Measurements from ENCODE around the gene MFAP4. TPM values are rescaled to one million over a fixed set of nuclear protein-coding genes. Genes with fewer than 3 reads are reported as not detected.
A peak's percentile ranks its signal among the peaks of the same experiment; 100 is the strongest.

The MFAP4 gene
- total and polyA plus RNA-seq, 9 of the 15 experiments (the other 6 are each of a cell fraction or from before 2014, with no cell fraction given) = 0.07 to 0.24 TPM; not detected in 7

DNA sequence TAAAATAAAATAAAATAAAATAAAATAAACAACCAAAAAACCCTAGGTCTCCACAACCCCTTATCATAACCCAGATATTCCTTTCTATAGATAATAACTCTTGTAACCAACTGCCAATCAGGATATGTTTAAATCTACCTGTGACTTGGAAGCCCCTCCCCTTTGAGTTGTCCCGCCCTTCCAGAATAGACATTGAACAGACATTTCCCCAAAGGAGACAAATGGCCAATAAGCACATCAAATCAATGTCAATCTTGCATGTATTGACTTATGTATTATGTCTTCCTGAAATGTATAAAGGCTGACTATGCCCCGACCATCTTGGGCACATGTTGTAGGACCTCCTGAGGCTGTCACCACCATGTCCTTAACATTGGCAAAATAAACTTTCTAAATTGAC lies 10.2 kb downstream of the MFAP4 start (continued):
- TF ChIP-seq, protein P1, sequence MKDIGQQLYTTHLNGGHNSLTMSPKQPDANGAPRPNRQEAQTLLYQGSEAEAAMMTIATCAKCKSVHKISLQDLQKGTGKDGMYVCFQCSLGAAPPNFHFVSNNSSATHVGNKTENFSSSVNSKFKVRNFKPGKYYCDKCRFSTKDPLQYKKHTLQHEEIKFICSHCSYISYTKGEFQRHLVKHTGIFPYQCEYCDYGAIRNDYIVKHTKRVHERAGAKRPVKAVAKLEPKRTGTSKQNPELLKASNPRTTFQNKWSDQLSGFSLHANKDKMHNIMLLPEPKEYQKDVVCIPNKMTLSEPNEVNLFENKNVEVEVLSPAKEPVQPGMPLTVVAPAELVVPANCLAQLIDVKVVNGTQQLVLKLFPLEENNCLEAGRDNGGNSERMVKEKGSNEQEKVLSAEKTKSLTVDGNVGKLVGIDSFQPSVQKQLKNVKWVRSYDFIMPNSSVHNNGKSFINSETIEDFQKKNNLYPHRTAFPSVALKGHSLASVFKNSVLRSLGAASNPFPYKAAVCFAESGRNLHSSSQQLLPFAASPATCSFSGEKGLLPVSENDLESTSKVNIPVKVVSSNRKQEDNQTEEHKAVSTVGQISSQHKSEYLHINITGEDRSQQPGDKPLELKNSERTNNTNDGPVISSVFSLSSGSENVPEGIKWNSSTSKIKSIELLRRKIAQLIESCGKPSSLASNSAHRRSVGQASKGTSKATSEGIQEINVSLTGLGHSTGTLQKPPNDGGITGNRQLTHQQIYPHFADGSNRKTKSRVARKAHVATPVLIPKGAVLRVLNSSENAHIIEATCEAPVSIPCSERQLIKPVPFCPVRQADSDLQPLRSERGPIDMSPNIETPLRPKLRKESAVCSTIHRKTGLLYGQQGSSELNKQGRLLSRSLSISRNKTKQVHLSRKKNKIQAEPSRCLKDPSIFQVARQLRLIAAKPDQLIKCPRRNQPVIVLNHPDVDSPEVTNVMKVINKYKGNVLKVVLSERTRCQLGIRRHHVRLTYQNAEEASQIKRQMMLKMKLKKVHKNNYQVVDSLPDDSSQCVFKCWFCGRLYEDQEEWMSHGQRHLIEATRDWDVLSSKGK (CRISPR knock-in tag; IDR thresholded peaks at IDR 0.05) = no peak
- TF ChIP-seq TAF15 (IDR thresholded peaks at IDR 0.05; ENCODE audit: low read depth, low read length) = no peak

DNA sequence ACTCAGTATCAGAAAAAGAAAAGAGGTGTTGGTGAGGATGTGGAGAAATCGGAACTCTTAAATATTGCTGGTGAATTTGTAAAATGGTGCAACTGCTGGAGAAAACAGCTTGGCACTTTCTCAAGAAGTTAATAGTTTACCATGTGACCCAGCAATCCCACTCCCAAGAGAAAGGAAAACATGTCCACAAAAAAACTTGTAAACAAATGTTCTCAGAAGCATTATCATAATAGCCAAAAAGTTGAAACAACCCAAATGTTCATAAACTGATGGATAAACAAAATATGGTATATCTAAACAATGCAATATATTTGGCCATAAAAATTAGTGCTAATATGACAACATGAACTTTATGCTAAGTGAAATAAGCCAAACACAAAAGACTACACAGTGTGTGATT lies 11.3 kb downstream of the MFAP4 start:
- ChIA-PET POLR2A (no interaction called here), CTCF (ENCODE audit: low intra/inter-chr PET ratio) (no interaction called here)
- peaks cover 0 to 11% of the 10 kb centered on the region in 2 experiments; a peak in 3 of 5 replicates for H3K4me1 ChIP-seq (replicated peaks in 1 of 2; ENCODE audit: control insufficient read depth in 2 of 2, insufficient read depth in 2 of 2, low read length in 2 of 2)
- no TSS peak for BruUV-seq (replicated peaks)
- H3K9ac ChIP-seq (ENCODE audit: insufficient read depth in 1 of 2, low read depth in 2 of 2, low read length in 2 of 2) = no peak overlapping the region
- 57% methylated on average over 1 of the region's 1 CpG for WGBS (ENCODE audit: insufficient coverage, low coverage, missing lambda C conversion rate)
- H2AFZ ChIP-seq (ENCODE audit: low read depth, low read length) = no peak overlapping the region
- no peak overlapping the region for H3K4me2 ChIP-seq (ENCODE audit: insufficient read depth, low read length)
- H3K27me3 ChIP-seq (ENCODE audit: control insufficient read depth in 2 of 2, insufficient read depth in 2 of 2, low read length in 2 of 2) = no peaks in the 10 kb centered on the region; a peak in 1 of 5 replicates
- no peaks in the 10 kb centered on the region for H4K20me1 ChIP-seq (replicated peaks; ENCODE audit: control insufficient read depth, insufficient read depth, low read length)
- no peak for DNase-seq (ENCODE audit: extremely low read depth in 1 of 4, low spot score in 3 of 4)
- peaks cover 9% of the 10 kb centered on the region; the same call in 2 of the 3 replicates for H3K79me2 ChIP-seq (ENCODE audit: control insufficient read depth, insufficient read depth, low read length)
- peak; percentile 37 for FAIRE-seq
- no peak for ATAC-seq
- TF ChIP-seq FOXP1 (CRISPR knock-in tag; IDR thresholded peaks at IDR 0.05) (no peak), CC2D1A (IDR thresholded peaks at IDR 0.05) (no peak), HDAC1 (IDR thresholded peaks at IDR 0.05) (no peak), STAG1 (CRISPR knock-in tag; IDR thresholded peaks at IDR 0.05; ENCODE audit: borderline replicate concordance) (no peak), HMG20B (CRISPR knock-in tag; IDR thresholded peaks at IDR 0.05) (no peak), TEAD2 (tag; IDR thresholded peaks at IDR 0.05) (no peak), IRF2 (CRISPR knock-in tag; IDR thresholded peaks at IDR 0.05) (no peak), COPS2 (conservative IDR thresholded peaks at IDR 0.05) (no peak), ZNF444 (CRISPR knock-in tag; IDR thresholded peaks at IDR 0.05) (no peak), HDAC3 (IDR thresholded peaks at IDR 0.05; ENCODE audit: borderline replicate concordance, partially characterized antibody) (no peak), NR1H2 (CRISPR knock-in tag; IDR thresholded peaks at IDR 0.05) (no peak)
- TF ChIP-seq, protein P2, sequence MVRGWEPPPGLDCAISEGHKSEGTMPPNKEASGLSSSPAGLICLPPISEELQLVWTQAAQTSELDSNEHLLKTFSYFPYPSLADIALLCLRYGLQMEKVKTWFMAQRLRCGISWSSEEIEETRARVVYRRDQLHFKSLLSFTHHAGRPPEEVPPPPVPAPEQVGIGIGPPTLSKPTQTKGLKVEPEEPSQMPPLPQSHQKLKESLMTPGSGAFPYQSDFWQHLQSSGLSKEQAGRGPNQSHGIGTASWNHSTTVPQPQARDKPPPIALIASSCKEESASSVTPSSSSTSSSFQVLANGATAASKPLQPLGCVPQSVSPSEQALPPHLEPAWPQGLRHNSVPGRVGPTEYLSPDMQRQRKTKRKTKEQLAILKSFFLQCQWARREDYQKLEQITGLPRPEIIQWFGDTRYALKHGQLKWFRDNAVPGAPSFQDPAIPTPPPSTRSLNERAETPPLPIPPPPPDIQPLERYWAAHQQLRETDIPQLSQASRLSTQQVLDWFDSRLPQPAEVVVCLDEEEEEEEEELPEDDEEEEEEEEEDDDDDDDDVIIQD (CRISPR knock-in tag; IDR thresholded peaks at IDR 0.05) = no peak
- H3K9me3 ChIP-seq (replicated peaks; ENCODE audit: control insufficient read depth, insufficient read depth, low read depth, low read length) = no peaks in the 10 kb centered on the region
- peaks cover 14% of the 10 kb centered on the region; the same call in 1 of the 3 replicates for H3K36me3 ChIP-seq (ENCODE audit: control insufficient read depth, insufficient read depth, low read length)
- no peak overlapping the region for H3K4me3 ChIP-seq
- in situ Hi-C loops (cut with MboI) (no loop called here), intact Hi-C loops (cut with micrococcal nuclease) (no loop called here)
- no peaks in the 10 kb centered on the region for H3K9me1 ChIP-seq (ENCODE audit: control insufficient read depth, insufficient read depth, low read length)
- H3K27ac ChIP-seq (ENCODE audit: extremely low read depth, low read depth, low read length) = no peak overlapping the region
